COLO829 (cell line): Measurements from ENCODE around the gene NRGN.

ENCODE experiments used
- DNase-seq: peaks from one replicate; pipeline ENCODE4 v3.0.0; 2012; ENCODE audit warnings: low spot score

The NRGN gene

DNA sequence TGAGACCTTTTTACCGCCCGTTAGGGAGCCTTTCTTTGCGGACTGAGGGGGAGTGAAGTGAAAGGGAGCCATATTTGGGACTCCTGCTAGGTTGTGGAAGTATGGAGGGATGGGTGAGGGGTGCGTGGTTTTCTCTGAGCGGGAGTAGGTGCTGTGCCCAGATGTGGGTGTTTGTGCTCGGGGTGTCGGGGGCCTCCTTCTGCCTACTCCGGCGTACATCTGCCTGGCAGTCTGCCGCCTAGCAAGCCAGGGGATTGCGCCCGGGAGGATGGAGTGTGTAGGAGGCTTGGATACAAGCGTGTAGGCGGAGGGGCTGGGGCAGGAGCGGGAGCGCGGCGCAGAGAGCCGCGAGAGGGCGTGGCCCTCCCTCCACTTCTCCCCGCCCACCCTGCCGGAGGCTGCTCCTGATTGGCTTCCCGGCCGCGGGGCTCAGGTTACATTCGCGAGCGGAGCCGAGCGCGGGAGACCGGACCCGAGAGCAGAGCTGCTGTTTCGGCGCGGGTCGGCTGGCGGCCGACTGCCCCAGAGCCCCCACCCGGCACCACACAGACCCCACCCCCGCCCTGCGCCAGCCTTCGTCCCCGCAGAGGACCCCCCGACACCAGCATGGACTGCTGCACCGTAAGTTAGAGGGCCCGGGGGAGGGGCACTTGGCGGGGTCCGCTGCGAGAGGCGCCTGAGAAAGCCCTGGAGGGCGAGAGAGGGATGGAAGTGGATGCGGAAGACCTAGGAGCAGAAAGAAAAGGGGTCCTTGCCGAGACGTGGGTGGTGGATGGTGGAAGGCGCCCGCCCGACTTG, at the start of gene NRGN:
NRGN (plus strand) TSS at position 464 of the 798 bp plus-strand sequence; CDS start at position 607, 143 bp downstream.
- peak; percentile 95 for DNase-seq

GRCh38 chr11:124693142-124693541, 46.6 kb upstream of the NRGN start:
- no peak for DNase-seq

GRCh38 chr11:124699547-124699946, 40.2 kb upstream of the NRGN start:
- DNase-seq, result no peak

DNA sequence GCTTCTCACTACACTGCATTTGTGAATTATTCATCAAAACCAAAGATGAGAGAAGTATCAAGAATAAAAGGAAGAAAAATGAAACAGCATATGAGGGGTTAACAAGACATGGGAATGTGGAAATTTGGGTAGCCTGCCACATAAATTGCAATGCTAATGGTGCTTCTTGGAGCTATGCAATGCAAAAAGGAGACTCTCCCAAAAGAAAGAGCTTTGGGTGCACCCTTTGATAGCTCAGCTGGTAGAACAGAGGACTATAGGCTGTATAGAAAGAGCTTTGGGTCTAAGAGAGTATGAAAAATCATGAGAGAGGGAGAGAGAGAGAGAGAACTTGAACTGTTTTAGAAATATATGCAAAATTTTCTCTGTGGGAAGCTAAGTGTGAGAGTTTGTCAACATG, 39.7 kb upstream of the NRGN start:
- DNase-seq, result no peak

DNA sequence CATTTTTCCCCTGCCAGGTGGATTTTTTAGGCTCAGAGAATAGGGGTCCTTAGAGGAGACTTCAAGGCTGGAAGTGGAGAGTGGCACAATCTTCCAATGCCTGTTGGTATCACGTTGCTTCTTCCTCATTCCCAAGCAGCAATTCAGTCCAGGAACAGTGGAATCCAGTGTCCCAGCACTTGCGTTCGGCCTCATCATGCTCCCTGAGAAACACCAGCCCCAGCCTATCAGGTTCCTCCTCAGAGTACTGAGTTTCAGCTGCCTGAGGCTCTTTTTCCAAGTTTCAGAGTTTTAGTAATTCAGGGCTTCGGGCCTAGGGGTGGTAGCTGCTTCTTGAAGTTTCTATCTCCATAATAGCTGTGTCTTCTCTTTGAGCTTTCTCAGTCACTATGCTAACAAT, 31.9 kb upstream of the NRGN start:
- no peak for DNase-seq

DNA sequence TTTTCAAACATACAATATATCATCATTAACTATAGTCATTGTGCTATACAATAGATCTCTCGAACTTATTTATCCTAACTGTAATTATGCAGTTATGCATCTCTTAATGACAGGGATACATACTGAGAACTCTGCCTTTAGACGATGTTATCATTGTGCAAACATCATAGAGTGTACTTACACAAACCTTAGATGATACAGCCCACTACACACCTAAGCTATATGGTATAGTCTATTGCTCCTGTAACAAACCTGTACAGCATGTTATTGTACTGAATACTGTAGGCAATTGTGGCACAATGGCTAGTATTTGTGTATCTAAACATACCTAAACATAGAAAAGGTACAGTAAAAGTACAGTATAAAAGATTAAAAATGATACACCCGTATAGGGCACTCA, 27.4 kb upstream of the NRGN start:
- no peak for DNase-seq

DNA sequence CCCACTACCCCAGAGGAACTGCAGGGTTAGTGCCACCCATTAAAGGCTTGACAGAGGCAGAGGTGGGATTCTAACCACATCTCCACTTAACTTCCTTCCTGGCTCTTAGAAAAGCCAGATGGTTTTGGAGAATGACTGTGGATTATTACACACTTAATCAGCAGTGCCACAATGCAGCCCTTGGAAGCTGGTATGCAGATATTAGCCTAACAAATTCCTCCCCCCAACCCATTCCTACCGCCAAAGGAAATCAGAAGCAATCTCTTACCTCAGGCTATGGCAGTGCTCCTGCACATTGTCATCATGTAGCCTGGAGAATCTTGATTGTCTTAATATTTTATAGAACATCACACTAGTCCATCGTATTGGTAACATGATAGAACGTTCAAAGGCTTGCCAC, 23.2 kb upstream of the NRGN start:
- no peak for DNase-seq

GRCh38 chr11:124717421-124717785, 22.3 kb upstream of the NRGN start:
- no peak for DNase-seq

DNA sequence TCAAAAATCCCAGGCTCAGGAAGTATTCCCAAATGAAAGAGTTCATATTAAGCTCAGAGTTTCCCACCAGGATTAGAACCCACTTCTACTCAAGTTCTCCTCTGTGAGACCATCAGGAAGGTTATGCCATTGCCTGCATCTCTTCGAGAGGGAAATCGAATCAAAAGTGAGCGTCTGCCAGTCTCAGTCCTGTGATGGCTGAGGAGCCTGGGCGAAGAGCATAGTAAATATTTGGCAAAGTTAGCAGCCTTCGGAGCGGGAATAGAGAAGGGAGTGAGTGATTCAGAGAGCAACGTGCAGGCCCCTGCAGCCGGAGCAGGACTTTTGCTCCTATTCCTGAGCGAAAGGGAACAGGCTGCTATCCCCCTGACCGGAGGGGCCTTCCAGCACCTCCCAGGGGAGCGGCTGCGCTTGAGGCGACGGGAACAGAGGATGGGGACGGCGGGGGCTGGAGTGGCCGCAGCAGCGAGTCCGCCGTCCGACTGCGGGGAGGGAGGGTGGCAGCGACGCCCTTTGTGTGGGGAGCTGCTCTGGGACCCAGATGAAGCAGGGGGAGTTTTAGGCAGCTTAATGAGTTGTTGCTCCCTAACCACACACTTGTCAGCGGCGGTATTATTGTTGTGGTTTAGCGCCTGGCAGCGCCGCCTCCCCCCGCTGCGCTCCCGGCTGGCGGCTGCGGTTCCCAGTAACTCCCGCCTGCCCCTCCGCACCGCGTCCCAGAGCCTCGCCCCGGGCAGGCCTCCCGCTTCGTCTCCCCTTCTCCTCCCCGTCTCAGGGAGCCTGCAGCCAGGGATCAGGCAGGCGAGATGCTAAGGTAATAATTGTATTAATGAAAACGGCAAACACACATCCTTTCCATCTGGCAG, 21.7 kb upstream of the NRGN start:
- no peak for DNase-seq

- DNase-seq, result no peak
Observed at GRCh38 chr11:124718801-124719200, 20.9 kb upstream of the NRGN start.

DNA sequence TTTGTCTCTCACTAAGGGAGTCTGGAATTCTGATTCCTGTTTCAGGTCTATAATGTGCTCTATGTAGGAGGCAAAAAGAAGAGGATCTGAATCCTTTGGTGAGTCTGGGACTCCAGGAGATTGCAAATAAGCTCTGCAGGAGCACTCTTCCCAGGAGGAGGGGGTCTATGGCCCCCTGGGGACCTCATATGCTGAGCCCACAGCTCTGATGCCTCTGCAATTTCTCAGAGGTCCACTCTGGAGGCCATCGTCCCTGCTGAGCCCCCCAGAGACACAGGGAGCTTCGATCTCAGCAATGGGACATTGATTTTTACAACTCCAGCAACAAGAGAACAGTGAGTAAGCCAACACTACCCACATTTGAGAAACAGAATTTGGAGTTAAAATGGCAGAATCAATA, 20.2 kb upstream of the NRGN start:
- DNase-seq, result no peak

DNA sequence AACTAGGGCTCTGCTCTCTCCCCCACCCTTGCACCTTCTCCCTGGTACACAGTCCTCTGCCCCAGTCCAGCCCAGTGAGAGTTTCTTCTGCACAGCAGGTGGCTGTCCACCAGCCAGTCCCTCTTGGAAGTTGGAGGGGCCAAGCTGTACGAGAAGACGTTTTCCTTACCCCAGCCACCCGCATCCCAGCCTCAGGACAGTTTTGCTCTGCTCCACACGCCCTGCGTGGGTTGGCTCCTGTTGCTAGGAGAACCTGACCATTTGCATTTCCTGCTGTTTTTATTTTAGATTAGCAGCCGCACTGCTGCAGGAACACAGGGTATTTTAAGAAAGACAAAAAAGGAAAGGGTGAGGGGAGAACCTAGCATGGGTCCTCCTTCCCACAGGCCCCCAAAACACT, 17.6 kb upstream of the NRGN start:
- DNase-seq, result no peak

DNA sequence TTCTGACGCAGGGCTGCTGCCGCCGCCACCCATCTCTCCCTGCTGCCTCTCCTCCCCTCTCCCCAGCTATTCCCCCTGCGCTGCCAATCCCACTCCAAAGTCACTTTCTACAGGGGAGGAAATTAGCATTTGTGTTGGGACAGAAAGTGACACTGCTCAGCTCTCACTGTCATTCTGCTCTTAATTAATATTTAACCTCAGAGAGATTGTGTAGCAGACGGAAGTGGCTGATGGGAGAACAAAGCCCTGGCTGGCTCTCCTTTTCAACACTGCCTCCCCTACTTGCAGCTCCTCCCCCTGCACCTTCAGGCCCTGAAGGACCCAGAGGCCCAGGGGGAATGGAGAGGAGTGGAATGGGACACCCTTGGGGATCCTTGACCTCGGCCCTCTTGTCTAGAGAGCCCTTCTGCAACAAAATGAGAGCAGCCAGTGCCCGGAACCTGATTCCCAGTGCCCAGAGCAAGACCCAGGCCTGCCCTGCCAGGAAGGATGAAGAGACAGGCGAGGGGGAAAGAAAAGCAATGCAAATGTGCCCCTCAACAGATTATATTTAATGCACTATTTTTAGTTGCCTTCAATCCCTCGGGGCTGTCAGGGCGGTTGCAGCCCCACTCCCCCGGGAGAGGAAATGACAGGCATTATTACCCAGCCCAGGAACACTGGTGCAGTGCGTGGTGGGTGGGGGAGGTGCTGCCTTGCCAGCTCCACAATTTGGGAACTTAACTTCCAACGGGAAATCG, 14.6 kb upstream of the NRGN start:
- DNase-seq, result no peak

GRCh38 chr11:124725719-124726105, 14.0 kb upstream of the NRGN start:
- peak; percentile 47 for DNase-seq

- no peak for DNase-seq
Observed at GRCh38 chr11:124727474-124727873, 12.3 kb upstream of the NRGN start.

DNA sequence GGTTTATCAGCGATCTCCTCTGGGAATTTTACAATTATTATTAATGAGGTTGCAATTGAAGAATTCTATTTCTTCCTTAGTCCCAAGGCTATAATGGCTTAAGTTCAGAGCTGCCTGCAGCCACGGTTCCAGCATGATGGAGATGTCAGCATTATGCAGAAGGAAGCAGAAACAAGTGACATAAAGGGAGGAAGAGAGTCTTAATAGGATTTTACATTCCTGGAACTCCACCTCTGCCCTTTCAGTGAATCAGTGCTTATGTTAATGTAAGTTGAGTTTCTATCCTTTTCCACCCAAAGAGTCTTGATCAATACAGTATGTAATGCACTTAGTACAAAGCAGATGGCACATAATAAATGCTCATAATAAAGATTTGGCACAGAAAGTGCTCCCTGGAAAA, 11.6 kb upstream of the NRGN start:
- no peak for DNase-seq

DNA sequence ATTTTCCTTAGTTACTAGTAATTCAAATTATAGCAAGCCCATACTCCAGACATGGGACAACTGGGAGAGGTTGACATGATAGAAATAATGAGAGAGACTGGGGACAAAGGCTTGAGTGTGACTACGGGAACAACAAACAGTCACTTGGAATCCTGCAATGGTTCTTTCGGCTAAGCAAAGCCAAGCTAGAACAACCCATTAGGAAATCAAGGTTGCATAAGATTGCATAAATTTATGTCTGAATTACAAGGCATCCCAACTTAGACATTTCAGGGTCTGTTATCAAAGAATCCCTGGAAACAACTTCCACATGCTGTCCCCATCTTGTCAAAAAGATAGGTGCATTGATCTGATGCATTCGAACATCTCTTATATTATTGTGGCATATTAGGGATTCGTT, 10.2 kb upstream of the NRGN start:
- DNase-seq, result no peak

DNA sequence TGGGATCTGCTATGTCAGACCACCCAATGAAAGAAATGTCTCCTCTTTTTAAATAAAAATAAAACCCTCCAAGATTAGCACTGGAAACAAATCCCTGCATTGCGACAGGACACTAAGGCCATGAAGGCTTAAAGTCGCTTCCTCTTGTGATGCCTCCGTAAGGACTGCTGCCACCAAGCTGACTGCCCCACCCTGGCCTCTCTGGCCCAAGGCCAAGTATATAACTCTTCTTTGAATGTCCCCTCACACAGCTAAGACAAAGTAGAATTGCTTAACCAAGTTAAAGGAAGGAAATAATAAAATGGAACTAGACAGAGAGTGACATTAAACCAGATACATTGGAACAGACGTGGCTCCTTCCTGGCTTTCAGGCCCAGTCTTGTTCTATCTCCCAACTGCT, 7.5 kb upstream of the NRGN start:
- DNase-seq, result no peak

DNA sequence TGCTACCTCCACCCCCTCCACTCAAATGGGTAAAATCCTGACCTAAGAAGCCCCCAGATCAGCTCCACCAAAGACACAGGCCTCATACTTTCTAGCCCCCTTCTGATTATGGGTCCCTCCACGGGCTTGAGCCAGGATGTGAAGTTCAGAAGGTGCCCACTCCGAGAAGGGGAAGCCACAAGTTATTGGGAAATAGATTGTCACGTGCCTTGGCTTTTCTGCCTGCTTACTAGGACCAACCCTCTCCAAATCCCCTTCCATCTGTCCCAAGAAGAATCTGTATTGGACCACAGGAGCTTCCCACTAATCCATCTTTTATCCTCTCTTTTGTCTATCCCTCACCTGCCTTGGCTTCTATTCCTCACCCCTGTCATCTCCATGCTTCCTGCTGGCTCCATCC, 3.0 kb upstream of the NRGN start:
- DNase-seq, result no peak

- DNase-seq, result no peak
Observed at GRCh38 chr11:124737638-124738305, 2.0 kb upstream of the NRGN start.

DNA sequence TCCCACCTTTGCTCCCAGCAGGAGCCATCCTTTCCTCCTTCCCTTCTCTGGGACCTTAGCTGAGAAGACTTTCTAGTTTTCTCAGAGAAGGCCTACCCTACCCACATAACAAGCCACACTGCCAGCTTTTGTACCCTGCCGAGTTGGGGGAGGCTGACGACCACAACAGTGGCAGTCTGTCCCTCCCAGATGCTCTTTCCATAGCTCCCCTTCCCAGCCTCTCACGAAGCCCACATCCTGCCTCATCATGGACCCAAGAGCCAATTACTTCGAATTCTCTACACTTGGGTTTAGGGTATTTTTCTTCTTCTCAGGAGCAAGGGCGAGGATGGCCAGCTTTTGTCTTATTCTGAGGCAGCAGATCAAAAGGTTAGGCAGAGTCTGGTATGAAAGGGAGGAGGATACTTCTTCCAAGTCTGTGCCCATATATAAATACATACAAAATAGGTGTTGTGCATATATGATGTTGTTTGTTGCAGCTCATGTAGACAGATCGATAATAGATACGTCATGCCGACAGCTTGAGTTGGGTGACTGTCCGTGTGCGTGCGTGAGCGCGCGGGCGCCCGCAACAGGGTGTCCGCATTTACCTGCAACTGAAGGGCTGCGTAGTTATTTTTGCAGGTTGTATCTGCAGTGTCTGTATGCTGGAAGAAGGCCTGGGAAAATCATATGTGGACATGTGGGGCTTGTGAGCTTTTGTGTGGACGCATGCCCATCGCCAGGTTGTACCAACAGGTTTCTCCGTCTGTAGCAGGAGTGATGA, 846 bp upstream of the NRGN start:
- DNase-seq, result no peak
